GM04503 (cell line): ENCODE data around the gene ADGRE3.
"Not testable (repeated sequence)": the region's sequence is repeated elsewhere in the genome, so short reads cannot be mapped to it uniquely, and the experiment has no call there.

ENCODE experiments used
- DNase-seq: peaks from one replicate; pipeline ENCODE4 v3.0.0-alpha.2; 2012; ENCODE audit warnings: low read depth

ADGRE3 gene

GRCh38 chr19:14661372-14661924 is 13.2 kb downstream of the ADGRE3 start:
- no peak for DNase-seq

- no peak for DNase-seq
Measured at GRCh38 chr19:14659874-14660489, 14.7 kb downstream of the ADGRE3 start.

GRCh38 chr19:14655726-14656125 is 18.9 kb downstream of the ADGRE3 start:
- no peak for DNase-seq

GRCh38 chr19:14654786-14655560 is 19.7 kb downstream of the ADGRE3 start:
- no peak for DNase-seq

- no peak for DNase-seq
Measured at GRCh38 chr19:14650161-14650560, 24.5 kb downstream of the ADGRE3 start.

GRCh38 chr19:14649020-14649419 is 25.6 kb downstream of the ADGRE3 start:
- DNase-seq = no peak

- no peak for DNase-seq
Measured at GRCh38 chr19:14648506-14648905, 26.1 kb downstream of the ADGRE3 start.

GRCh38 chr19:14639536-14640277 is 34.9 kb downstream of the ADGRE3 start:
- DNase-seq = no peak

GRCh38 chr19:14632286-14632685 is 42.4 kb downstream of the ADGRE3 start:
- no peak for DNase-seq

GRCh38 chr19:14629557-14629956 is 45.1 kb downstream of the ADGRE3 start:
- no peak for DNase-seq

- DNase-seq = not testable (repeated sequence)
Measured at GRCh38 chr19:14624491-14624890, 50.2 kb downstream of the ADGRE3 start.

- no peak for DNase-seq
Measured at GRCh38 chr19:14619404-14619803, 55.2 kb downstream of the ADGRE3 start.

- no peak for DNase-seq
Measured at GRCh38 chr19:14616407-14616806, 58.2 kb downstream of the ADGRE3 start.

- no peak for DNase-seq
Measured at GRCh38 chr19:14615623-14616022, 59.0 kb downstream of the ADGRE3 start.

GRCh38 chr19:14614099-14614412 is 60.6 kb downstream of the ADGRE3 start:
- DNase-seq = no peak

- not testable (repeated sequence) for DNase-seq
Measured at GRCh38 chr19:14613399-14614098, 61.1 kb downstream of the ADGRE3 start.

GRCh38 chr19:14612657-14613056 is 62.0 kb downstream of the ADGRE3 start:
- DNase-seq = no peak

- DNase-seq = not testable (repeated sequence)
Measured at GRCh38 chr19:14612242-14612641, 62.4 kb downstream of the ADGRE3 start.

GRCh38 chr19:14611051-14611450 is 63.6 kb downstream of the ADGRE3 start:
- DNase-seq = no peak

GRCh38 chr19:14606627-14607026 is 68.0 kb downstream of the ADGRE3 start:
- DNase-seq = no peak

GRCh38 chr19:14603990-14604387 is 70.7 kb downstream of the ADGRE3 start:
- DNase-seq = no peak

GRCh38 chr19:14599548-14600147 is 75.0 kb downstream of the ADGRE3 start:
- no peak for DNase-seq
